ENCODE results near the gene RPL7A. TPM values are rescaled to one million over a fixed set of nuclear protein-coding genes. Genes with fewer than 3 reads are reported as not detected.
A peak's percentile ranks its signal among the peaks of the same experiment; 100 is the strongest.

Gene RPL7A
- total and polyA plus RNA-seq, 3 donors from 2014 or later = 856 to 1,924 (median 1,453) TPM

DNA sequence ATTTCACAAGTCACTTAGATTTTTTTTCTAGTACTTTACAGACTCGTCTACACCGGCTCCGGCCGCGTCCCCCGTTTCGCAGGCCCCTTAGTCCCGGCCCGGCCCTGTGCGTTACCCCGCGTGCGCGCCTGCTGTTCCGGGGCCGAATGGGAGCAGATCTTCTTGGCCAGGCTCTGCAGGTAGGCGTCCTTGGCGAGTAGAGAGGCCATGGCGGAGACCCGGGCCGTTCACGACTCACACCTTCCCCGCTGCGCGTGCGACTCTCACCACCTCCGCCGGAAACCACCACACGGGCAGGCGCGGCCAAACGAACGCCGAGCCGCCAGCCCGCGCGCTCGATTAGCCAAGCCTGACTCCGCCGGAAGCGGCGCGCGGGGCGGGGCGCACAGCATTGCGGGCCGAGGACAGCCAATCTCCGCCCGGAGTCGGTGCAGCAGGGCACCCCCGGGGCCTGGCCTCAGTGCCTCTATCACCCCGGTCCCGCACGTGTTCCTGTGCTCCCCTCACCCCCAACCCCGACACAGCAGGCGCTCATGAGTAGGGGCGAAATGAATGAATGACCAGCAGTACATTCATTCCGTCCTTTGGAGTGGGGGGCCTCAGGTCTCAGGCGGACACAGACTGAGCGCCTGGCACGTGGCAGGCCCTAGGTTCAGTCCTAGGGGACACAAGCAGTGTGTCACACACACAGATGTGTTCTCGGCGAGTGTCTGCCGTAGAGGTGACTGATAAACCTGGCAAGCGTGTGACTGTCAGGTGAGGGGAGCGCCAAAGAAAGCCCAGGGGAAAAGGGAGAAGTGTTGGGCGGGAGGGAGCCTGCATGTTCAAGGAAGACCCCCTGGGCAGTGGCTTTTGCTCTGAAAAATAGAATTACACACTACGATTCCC is 11.8 kb upstream of the RPL7A start, which contains the start of gene SURF6:
TSS of gene SURF6 (minus strand) at position 265 of the 888 bp plus-strand sequence. CDS start at position 209, 56 bp downstream.
- no peaks in the 10 kb centered on the region for H3K9me3 ChIP-seq
- H3K27me3 ChIP-seq = no peaks in the 10 kb centered on the region
- no peaks in the 10 kb centered on the region for H3K36me3 ChIP-seq (ENCODE audit: low read depth, missing control alignments)
- peak within 1 kb of the TSS in 1 of 2 donors; percentile 71 for H3K27ac ChIP-seq
- DNase-seq = peak; percentile 94
- H3K4me1 ChIP-seq = peaks cover 13% of the 10 kb centered on the region
- 4% methylated on average over 32 to 54 of the region's 70 CpGs for WGBS, 2 donors
- intact Hi-C loops (cut with DNase I; ENCODE audit: low total_unique reads) = no loop called here
- peak within 1 kb of the TSS; percentile 84 to 87 for H3K4me3 ChIP-seq
- no peak for TF ChIP-seq POLR2A (IDR thresholded peaks at IDR 0.05)
- TF ChIP-seq, protein P1, sequence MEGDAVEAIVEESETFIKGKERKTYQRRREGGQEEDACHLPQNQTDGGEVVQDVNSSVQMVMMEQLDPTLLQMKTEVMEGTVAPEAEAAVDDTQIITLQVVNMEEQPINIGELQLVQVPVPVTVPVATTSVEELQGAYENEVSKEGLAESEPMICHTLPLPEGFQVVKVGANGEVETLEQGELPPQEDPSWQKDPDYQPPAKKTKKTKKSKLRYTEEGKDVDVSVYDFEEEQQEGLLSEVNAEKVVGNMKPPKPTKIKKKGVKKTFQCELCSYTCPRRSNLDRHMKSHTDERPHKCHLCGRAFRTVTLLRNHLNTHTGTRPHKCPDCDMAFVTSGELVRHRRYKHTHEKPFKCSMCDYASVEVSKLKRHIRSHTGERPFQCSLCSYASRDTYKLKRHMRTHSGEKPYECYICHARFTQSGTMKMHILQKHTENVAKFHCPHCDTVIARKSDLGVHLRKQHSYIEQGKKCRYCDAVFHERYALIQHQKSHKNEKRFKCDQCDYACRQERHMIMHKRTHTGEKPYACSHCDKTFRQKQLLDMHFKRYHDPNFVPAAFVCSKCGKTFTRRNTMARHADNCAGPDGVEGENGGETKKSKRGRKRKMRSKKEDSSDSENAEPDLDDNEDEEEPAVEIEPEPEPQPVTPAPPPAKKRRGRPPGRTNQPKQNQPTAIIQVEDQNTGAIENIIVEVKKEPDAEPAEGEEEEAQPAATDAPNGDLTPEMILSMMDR (IDR thresholded peaks at IDR 0.05) = peak in 1 of 3 experiments; percentile 32

DNA sequence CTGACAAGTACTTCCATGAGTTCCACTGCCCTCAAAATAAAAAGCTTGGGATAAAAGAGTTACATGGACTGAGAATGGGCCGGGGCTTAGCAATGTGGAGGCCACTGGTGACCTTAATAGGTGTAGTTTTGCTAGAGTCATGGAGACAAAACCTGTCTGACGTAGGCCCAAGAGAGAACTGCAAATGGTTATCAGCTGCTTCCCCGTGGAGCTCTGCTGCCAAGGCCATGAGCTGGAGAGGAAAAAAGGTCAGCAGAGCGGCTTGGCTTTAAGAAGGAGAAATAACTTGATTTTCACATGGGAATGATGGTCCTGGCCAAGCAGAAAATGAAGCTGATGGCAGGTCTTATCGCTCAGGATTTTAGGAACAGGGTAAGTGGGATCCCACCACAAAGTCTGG is 8.4 kb upstream of the RPL7A start:
- no peaks in the 10 kb centered on the region for H3K36me3 ChIP-seq (ENCODE audit: low read depth, missing control alignments)
- no peaks in the 10 kb centered on the region for H3K27me3 ChIP-seq
- H3K4me3 ChIP-seq = no peak overlapping the region
- H3K9me3 ChIP-seq = no peaks in the 10 kb centered on the region
- H3K27ac ChIP-seq = peak overlapping the region in 1 of 2 donors; percentile 25
- TF ChIP-seq, protein P1 (IDR thresholded peaks at IDR 0.05) = no peak
- TF ChIP-seq POLR2A (IDR thresholded peaks at IDR 0.05) = no peak
- no peak for DNase-seq
- peaks cover 12% of the 10 kb centered on the region for H3K4me1 ChIP-seq
- 41 to 48% methylated on average over 5 of the region's 5 CpGs for WGBS, 2 donors
- intact Hi-C loops (cut with DNase I; ENCODE audit: low total_unique reads) = no loop called here

DNA sequence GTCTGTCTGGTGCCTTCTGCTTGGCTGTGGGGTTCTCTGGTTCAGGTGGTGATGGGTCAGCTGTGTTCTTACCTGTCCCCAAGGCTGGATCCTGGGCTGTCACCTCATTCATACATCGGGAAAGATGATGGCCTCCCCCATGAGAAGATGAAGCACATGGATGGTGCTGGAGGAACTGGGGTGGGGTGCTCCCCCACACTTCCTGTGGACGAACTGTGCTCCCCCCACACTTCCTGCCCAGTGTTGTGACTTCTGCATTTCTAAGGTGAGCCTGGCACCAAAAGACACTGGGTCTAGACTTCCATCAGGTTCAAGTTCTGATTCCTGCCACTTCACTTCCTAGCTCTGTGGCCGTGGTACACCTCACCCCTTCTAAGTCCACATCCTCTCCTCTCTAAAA is 7.8 kb upstream of the RPL7A start:
- Histone ChIP-seq H3K27ac (no peak overlapping the region), H3K36me3 (ENCODE audit: low read depth, missing control alignments) (no peaks in the 10 kb centered on the region), H3K27me3 (no peaks in the 10 kb centered on the region), H3K9me3 (no peaks in the 10 kb centered on the region), H3K4me1 (peaks cover 6% of the 10 kb centered on the region), H3K4me3 (no peak overlapping the region)
- TF ChIP-seq, protein P1 (IDR thresholded peaks at IDR 0.05) = no peak
- TF ChIP-seq POLR2A (IDR thresholded peaks at IDR 0.05) = no peak
- no peak for DNase-seq
- WGBS, 2 donors = 74 to 80% methylated on average over 3 of the region's 3 CpGs
- intact Hi-C loops (cut with DNase I; ENCODE audit: low total_unique reads) = no loop called here

DNA sequence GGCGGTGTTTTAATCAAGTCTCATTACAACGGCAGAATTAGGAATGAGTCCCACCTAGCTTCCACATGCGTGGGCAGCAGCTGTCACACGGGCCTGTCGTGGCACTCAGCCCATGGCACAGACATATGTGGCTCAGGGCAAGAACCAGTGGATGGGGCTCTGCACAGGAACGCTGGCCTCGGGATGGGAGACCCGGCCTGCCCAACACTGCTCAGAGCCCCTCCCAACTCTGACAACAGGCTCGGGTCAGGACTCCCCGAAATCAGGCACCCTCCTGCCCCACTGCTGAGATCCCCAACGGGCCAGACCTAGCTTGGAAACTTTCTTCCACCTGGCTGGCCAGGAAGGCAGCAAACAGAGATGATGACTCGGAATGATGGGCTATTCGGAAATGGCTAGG is 7.1 kb upstream of the RPL7A start:
- no peaks in the 10 kb centered on the region for H3K27me3 ChIP-seq
- H3K4me1 ChIP-seq = peaks cover 6% of the 10 kb centered on the region
- WGBS, 2 donors = 85 to 91% methylated on average over 7 to 13 of the region's 13 CpGs
- no peak for TF ChIP-seq POLR2A (IDR thresholded peaks at IDR 0.05)
- TF ChIP-seq, protein P1 (IDR thresholded peaks at IDR 0.05) = no peak
- intact Hi-C loops (cut with DNase I; ENCODE audit: low total_unique reads) = no loop called here
- no peaks in the 10 kb centered on the region for H3K9me3 ChIP-seq
- no peak overlapping the region for H3K4me3 ChIP-seq
- no peak for DNase-seq
- no peaks in the 10 kb centered on the region for H3K36me3 ChIP-seq (ENCODE audit: low read depth, missing control alignments)
- H3K27ac ChIP-seq = no peak overlapping the region
